SH-SY5Y (cell line): Measurements from ENCODE around the gene ATP6V0D1.

Experiments used
- GATA2 ChIP-seq: IDR thresholded peaks from 2 replicates; pipeline ENCODE4 v1.6.1; 2011; ENCODE audit warnings: mild to moderate bottlenecking, low read depth, low read length
- GATA3 ChIP-seq: IDR thresholded peaks from 2 replicates; pipeline ENCODE4 v1.6.1; 2011; ENCODE audit warnings: low read depth, mild to moderate bottlenecking, low read length, moderate library complexity

DNA sequence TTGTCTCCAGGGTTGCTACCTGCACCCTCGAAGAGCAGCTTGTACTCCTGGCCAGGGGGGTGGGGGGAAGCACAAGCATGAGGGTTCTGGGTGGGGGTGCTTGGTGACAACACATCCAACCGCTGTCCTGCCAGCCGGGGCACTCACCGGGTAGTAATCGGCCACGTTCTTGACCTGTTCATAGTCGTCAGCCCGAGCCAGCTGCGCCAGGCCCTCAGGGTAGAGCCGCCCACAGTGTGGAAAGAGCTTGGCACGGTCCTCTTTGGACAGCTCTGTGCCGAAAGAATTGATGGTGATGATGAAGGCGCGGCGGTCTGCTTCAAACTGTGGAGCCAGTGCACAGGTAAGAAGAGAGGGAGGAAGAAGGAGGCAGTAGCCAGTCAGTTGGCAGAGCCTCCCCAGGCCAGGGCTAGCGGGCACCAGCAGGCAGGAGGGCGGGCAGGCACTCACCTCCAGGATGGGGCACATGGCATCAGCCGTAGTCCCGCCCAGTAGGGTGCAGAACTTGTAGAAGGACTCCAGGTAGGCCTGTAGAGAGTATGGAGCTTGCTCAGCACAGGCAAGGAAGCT is 42.0 kb downstream of the ATP6V0D1 start:
- no peak for TF ChIP-seq GATA3
- no peak for TF ChIP-seq GATA2
